Measurements from ENCODE around the gene KIF26A.

DNA sequence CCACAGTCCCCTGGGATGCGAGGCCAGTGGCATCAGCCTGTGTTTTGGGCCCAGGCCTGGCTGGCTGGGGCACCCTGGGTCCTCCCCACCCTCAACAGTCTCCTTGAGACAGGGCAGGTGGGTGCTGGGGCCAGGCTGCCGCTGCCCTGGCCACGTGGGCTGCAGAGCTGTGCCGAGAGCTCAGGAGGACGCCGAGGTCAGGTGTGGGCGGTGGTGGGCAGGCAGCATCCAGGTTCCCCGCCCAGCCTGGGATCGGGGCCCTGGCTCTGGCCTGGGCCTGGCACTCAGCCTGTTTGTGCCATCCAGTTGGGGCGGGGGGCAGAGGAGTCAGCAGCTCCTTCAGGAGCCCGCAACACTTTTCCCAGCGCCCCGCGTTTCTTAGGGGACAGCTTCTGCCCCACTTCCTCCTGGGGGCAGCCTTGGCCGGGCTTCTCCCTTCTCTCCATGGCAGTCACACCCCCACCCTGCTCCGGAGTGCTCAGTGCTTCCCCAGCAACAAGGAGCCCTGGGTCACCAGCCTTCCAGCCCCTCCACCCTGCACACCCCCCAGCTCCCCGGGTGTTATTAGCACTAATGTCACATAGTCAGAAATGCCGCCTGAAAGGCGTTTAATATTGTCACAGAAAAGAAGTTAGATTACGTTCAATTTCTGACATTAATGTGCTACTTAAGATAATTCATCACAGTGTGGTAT, 30.8 kb downstream of the KIF26A start:
- TF ChIP-seq, protein P1, sequence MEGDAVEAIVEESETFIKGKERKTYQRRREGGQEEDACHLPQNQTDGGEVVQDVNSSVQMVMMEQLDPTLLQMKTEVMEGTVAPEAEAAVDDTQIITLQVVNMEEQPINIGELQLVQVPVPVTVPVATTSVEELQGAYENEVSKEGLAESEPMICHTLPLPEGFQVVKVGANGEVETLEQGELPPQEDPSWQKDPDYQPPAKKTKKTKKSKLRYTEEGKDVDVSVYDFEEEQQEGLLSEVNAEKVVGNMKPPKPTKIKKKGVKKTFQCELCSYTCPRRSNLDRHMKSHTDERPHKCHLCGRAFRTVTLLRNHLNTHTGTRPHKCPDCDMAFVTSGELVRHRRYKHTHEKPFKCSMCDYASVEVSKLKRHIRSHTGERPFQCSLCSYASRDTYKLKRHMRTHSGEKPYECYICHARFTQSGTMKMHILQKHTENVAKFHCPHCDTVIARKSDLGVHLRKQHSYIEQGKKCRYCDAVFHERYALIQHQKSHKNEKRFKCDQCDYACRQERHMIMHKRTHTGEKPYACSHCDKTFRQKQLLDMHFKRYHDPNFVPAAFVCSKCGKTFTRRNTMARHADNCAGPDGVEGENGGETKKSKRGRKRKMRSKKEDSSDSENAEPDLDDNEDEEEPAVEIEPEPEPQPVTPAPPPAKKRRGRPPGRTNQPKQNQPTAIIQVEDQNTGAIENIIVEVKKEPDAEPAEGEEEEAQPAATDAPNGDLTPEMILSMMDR (conservative IDR thresholded peaks at IDR 0.05; ENCODE audit: low read depth, low read length): no peak
- TF ChIP-seq RCOR1 (IDR thresholded peaks at IDR 0.05; ENCODE audit: insufficient replicate concordance, low read length) (no peak), CHD1 (IDR thresholded peaks at IDR 0.05; ENCODE audit: low read depth, low read length) (no peak), MXI1 (IDR thresholded peaks at IDR 0.05; ENCODE audit: borderline replicate concordance, low read depth, low read length) (no peak), POLR2A (IDR thresholded peaks at IDR 0.05; ENCODE audit: low read depth, low read length) (no peak), RFX5 (IDR thresholded peaks at IDR 0.05; ENCODE audit: low read depth, low read length) (no peak)

All from IMR-90 (cell line).